Heart right ventricle (tissue), 16 donors: ENCODE measurements around the gene AP1S3. TPM values are rescaled to one million over a fixed set of nuclear protein-coding genes. Genes with fewer than 3 reads are reported as not detected.
"Not testable (repeated sequence)": the region's sequence is repeated elsewhere in the genome, so short reads cannot be mapped to it uniquely, and the experiment has no call there.

Source experiments
- ATAC-seq, 8 donors: fragments of 200-7000 bp; cut with Tn5 transposase; one replicate each; pipeline ENCODE4 v1.9.1; 2020; ENCODE audit warnings: mild to moderate bottlenecking in 8 of 8, moderate library complexity in 8 of 8, moderate number of reproducible peaks in 1 of 8
- DNase-seq, 2 donors: peaks; one replicate each; pipeline ENCODE4 v3.0.0-alpha.2; 2020
- H3K27ac ChIP-seq, 10 donors: fragments of 200-600 bp; sonication (generic) in 2 of 10; one replicate each; pipeline versions ENCODE4 v1.5.0 to v1.8.0; 2020 to 2022; ENCODE audit warnings: mild to moderate bottlenecking in 3 of 10
- H3K27me3 ChIP-seq, 7 donors: fragments of 200-600 bp; one replicate each; pipeline ENCODE4 v1.8.0; 2021 to 2022; ENCODE audit warnings: mild to moderate bottlenecking in 2 of 7
- H3K36me3 ChIP-seq, 9 donors: fragments of 200-600 bp; sonication (generic) in 1 of 9; one replicate each; pipeline versions ENCODE4 v1.5.0 to v1.8.0; 2020 to 2022; ENCODE audit warnings: mild to moderate bottlenecking in 2 of 9
- H3K4me1 ChIP-seq, 9 donors: fragments of 200-600 bp; sonication (generic) in 1 of 9; one replicate each; pipeline versions ENCODE4 v1.5.0 to v1.8.0; 2020 to 2022; ENCODE audit warnings: mild to moderate bottlenecking in 4 of 9
- H3K4me3 ChIP-seq, 10 donors: fragments of 200-600 bp; sonication (generic) in 2 of 10; one replicate each; pipeline versions ENCODE4 v1.5.0 to v1.8.0; 2020 to 2022; ENCODE audit warnings: mild to moderate bottlenecking in 7 of 10, moderate library complexity in 2 of 10
- H3K9me3 ChIP-seq, 11 donors: fragments of 200-600 bp in 10 of 11; sonication (generic) in 2 of 11; one replicate each; pipeline versions ENCODE4 v1.5.0 to v1.8.0; 2013 to 2022; ENCODE audit warnings: mild to moderate bottlenecking in 2 of 11, control low read depth in 1 of 11, moderate library complexity in 1 of 11
- WGBS, 2 donors: extraction: QIAGEN DNeasy Blood & Tissue Kit; methylation state at CpG; one replicate each; pipeline ENCODE4 v1.1.7; 2013; ENCODE audit warnings: inconsistent platforms in 1 of 2; 5-methylcytosine and 5-hydroxymethylcytosine counted together
- intact Hi-C, 10 donors: fragments of 100-400 bp; cut with DNase I; formaldehyde crosslinking; loops; one replicate each; pipeline versions ENCODE4 v1.11.1 to v1.14.2; 2022
- polyA plus RNA-seq, 2 donors: library from polyadenylated mRNA; stranded (reverse); fragments of 200-250 nt; gene quantifications; one replicate each; pipeline ENCODE4 v1.2.3, GENCODE V29; 2013
- total RNA-seq, 10 donors: library from RNA; stranded (reverse); fragmentation: NEBNext Ultra II Directional in 3 of 10; extraction: Animal tissue kit (Norgen Biotek cat#: 25700) in 3 of 10; gene quantifications; one replicate each; pipeline versions ENCODE4 v1.2.1 to v1.2.4, GENCODE V29; 2021 to 2023
- TF ChIP-seq, protein P1 (sequence below), 9 donors: fragments of 200-600 bp; sonication (generic) in 2 of 9; IDR thresholded peaks; one replicate each; pipeline versions ENCODE4 v1.5.0 to v1.8.0; 2021 to 2022; ENCODE audit warnings: antibody characterized with exemption in 9 of 9, mild to moderate bottlenecking in 5 of 9, moderate library complexity in 1 of 9
- donor health status: Arrhythmogenic right ventricular cardiomyopathy.
- donor health status: ischemic (EF 13 %, LVEDD 7.1; RV severe dilation, severe dysfunction).
- donor health status: healthy with polysubstance abuse.
- donor health status: DM: no; HTN: yes; CAD: no.
- donor health status: DM: no; HTN: no; CAD: no.
- donor health status: ischemic (EF 25% LVEDD 6.9; RV normal size, moderate dysfunction).
- donor health status: ischemic (EF 25% LVEDD 5.7; RV mildly dilated, moderate dysfunction).
- donor health status: healthy.
- donor health status: DM: yes; HTN: yes; CAD: no.
- donor health status: Ischemic cardiomyopathy.
- donor health status: ischemic (EF 35%, LVEDD 5.7; RV mildly dilated, moderate dysfunction).
- donor health status: nonischemic (EF 11% LVEDD 7.7; RV severe dilation, severe dysfunction).
- donor health status: DM: yes; HTN: yes; CAD: no.
- donor health status: PGD.
- donor health status: ischemic (EF 29% LVEDD 5.4; RV normal size, mild dysfunction).
- donor health status: nonischemic (EF 23%, LVEDD 6.1; RV moderate dilation, normal function).

The AP1S3 gene
- total and polyA plus RNA-seq, 12 donors: 0.12 to 0.85 (median 0.37) TPM; not detected in 4

DNA sequence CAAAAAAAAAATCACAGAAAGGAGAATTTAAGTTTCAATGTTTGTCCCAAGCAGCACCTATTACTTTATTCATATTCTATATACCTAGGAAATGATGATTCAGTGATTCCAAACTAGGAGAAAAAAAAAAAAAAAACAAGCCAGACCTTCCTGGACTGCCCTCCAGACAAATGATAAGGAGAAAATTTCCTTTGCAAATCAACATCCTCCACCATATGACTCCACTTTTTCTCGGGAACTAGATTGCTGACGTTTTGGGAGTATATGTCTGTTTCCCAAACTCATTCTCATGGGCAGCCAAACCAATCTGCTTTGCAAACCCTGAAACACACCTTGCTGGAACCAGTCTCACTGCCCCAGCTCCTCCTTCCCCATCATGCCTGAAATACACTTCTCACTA, 16.8 kb downstream of the AP1S3 start:
- WGBS, 2 donors: 42 to 43% methylated on average over 2 of the region's 2 CpGs
- no peaks in the 10 kb centered on the region for H3K9me3 ChIP-seq
- DNase-seq (no peak), ATAC-seq (no peak)
- no peak overlapping the region for H3K4me3 ChIP-seq
- H3K27me3 ChIP-seq: no peaks in the 10 kb centered on the region
- H3K27ac ChIP-seq: no peak overlapping the region
- no peaks in the 10 kb centered on the region for H3K36me3 ChIP-seq
- intact Hi-C loops: no loop called here
- no peaks in the 10 kb centered on the region for H3K4me1 ChIP-seq
- TF ChIP-seq, protein P1, sequence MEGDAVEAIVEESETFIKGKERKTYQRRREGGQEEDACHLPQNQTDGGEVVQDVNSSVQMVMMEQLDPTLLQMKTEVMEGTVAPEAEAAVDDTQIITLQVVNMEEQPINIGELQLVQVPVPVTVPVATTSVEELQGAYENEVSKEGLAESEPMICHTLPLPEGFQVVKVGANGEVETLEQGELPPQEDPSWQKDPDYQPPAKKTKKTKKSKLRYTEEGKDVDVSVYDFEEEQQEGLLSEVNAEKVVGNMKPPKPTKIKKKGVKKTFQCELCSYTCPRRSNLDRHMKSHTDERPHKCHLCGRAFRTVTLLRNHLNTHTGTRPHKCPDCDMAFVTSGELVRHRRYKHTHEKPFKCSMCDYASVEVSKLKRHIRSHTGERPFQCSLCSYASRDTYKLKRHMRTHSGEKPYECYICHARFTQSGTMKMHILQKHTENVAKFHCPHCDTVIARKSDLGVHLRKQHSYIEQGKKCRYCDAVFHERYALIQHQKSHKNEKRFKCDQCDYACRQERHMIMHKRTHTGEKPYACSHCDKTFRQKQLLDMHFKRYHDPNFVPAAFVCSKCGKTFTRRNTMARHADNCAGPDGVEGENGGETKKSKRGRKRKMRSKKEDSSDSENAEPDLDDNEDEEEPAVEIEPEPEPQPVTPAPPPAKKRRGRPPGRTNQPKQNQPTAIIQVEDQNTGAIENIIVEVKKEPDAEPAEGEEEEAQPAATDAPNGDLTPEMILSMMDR (IDR thresholded peaks at IDR 0.05): no peak

DNA sequence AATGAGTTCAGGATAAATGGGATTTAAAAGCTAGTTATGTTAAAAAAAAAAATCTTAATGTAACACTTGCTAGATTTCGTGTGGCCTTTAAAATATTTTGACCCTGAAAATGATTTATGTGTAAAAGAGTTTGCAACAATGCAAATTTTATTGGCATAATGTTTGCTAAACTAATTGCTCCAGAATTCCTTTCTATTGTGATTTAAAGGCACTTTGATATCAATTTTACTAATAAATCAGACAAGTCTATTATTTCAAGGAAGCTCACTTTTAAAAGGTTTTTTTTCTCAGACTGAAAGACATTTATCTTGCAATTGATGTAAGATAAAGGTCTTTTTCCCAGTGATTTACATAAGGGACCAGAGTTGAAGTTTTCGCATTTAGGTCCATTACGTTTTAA, 17.5 kb downstream of the AP1S3 start:
- Histone ChIP-seq H3K4me3 (no peak overlapping the region), H3K27ac (no peak overlapping the region), H3K9me3 (no peaks in the 10 kb centered on the region), H3K27me3 (no peaks in the 10 kb centered on the region), H3K36me3 (no peaks in the 10 kb centered on the region), H3K4me1 (no peaks in the 10 kb centered on the region)
- ATAC-seq: no peak
- 70 to 91% methylated on average over 3 of the region's 3 CpGs for WGBS, 2 donors
- no peak for DNase-seq
- intact Hi-C loops: no loop called here
- TF ChIP-seq, protein P1 (IDR thresholded peaks at IDR 0.05): no peak

DNA sequence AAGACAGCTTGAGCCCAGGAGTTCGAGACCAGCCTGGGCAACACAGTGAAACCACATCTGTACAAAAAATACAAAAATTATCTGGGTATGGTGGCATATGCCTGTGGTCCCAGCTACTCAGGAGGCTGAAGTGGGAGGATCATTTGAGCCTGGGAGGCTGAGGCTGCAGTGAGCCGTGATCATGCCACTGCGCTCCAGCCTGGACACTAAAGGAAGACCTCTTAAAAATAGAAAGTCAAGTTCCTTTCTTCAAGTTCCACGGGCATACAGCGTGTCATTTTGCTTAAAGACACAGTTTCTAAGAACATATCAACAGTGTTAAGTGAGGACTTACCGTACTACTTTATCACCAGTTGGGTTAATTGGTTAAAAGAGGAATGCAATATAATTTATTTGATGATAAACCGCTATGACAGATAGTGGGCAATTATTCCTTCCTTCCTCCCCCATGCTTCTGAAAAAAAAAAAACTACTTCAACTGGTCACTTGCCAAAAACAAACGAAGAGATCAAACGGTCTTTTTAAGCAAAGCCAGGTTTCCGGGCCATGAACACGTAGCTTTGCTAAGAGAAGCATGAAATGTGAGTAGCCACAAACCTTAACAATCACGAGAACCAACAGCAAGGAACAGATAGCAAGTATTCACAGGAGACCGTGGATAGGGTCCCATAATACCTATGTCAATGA, 21.4 kb downstream of the AP1S3 start:
- no peak overlapping the region for H3K27ac ChIP-seq
- TF ChIP-seq, protein P1 (IDR thresholded peaks at IDR 0.05): no peak
- no peaks in the 10 kb centered on the region for H3K27me3 ChIP-seq
- ATAC-seq (no peak), DNase-seq (no peak)
- intact Hi-C loops: no loop called here
- no peaks in the 10 kb centered on the region for H3K36me3 ChIP-seq
- 76 to 81% methylated on average over 13 of the region's 13 CpGs for WGBS, 2 donors
- no peaks in the 10 kb centered on the region for H3K4me1 ChIP-seq
- H3K9me3 ChIP-seq: no peaks in the 10 kb centered on the region
- H3K4me3 ChIP-seq: no peak overlapping the region

DNA sequence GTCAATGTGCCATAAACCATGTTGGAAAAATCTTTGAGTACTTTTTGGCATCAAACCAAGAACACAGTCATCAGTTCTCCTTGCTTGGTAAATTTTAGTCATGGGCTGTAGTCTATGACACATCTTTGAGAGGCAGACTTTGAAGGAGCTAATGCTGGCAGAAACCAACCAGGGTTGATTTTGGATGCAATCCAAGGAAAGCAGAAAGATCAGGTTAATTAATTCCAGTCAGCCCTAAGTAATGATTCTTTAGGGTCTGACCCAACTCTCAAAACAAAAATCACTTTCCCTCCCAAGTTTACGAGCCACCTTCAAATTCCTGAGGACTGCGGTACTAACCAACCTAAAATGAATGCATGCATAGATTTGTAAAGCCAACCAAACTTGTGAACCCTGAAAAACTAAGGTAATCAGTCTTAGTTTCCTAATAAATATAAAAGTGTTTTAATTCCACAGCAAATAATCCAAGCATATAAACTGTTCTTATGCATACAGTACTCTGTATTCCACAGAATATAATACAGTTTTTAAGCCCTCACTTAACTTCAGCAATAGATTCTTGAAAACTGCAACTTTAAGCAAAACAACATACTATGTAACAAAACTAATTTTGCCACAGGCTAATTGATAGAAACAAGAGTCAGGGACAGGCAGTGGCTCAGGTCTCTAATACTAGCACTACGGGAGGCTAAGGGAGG, 22.0 kb downstream of the AP1S3 start:
- TF ChIP-seq, protein P1 (IDR thresholded peaks at IDR 0.05): no peak
- 94 to 95% methylated on average over 3 of the region's 3 CpGs for WGBS, 2 donors
- no peak for ATAC-seq

DNA sequence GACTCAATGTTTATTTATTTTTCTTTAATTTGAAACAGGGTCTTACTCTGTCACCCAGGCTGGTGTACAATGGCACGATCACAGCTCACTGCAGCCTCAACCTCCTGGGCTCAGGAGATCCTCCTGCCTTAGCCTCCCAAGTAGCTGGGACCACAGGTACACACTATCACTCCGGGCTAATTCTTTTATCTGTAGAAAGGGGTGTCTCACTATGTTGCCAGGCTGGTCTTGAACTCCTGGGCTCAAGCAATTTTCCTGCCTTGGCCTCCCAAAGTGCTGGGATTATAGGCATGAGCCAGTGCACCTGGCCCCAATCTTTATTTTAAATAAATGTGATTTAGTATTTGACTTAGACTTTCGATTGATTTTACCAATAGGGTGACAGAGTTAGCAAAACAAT, 22.6 kb downstream of the AP1S3 start:
- H3K9me3 ChIP-seq, H3K27me3 ChIP-seq, H3K4me1 ChIP-seq, DNase-seq, H3K27ac ChIP-seq, intact Hi-C loops, ATAC-seq, H3K36me3 ChIP-seq, H3K4me3 ChIP-seq: not testable (repeated sequence)
- 90% methylated on average over 3 of the region's 3 CpGs for WGBS, 2 donors

More for the DNA sequence above, 22.0 kb downstream of the AP1S3 start:
- Histone ChIP-seq H3K4me3 (no peak overlapping the region), H3K4me1 (no peaks in the 10 kb centered on the region), H3K9me3 (no peaks in the 10 kb centered on the region), H3K27ac (no peak overlapping the region), H3K36me3 (no peaks in the 10 kb centered on the region), H3K27me3 (no peaks in the 10 kb centered on the region)
- intact Hi-C loops: no loop called here
- no peak for DNase-seq
